Measurements from ENCODE around the gene DCAF6.
"Not testable (repeated sequence)": the region's sequence is repeated elsewhere in the genome, so short reads cannot be mapped to it uniquely, and the experiment has no call there.

Gene DCAF6

GRCh38 chr1:167924102-167924501, 12.4 kb upstream of the DCAF6 start:
- no peak for DNase-seq

- no peak for DNase-seq
Observed at GRCh38 chr1:167924543-167925231, 11.8 kb upstream of the DCAF6 start.

GRCh38 chr1:167926486-167926997, 9.9 kb upstream of the DCAF6 start:
- DNase-seq, result no peak

- no peak for DNase-seq
Observed at GRCh38 chr1:167927046-167927754, 9.3 kb upstream of the DCAF6 start.

- DNase-seq, result no peak
Observed at GRCh38 chr1:167928457-167928852, 8.0 kb upstream of the DCAF6 start.

GRCh38 chr1:167928919-167929318, 7.6 kb upstream of the DCAF6 start:
- not testable (repeated sequence) for DNase-seq

GRCh38 chr1:167929725-167930124, 6.8 kb upstream of the DCAF6 start:
- DNase-seq, result no peak

GRCh38 chr1:167933788-167934187, 2.7 kb upstream of the DCAF6 start:
- DNase-seq, result no peak

GRCh38 chr1:167934426-167935215, 1.9 kb upstream of the DCAF6 start:
- DNase-seq, result no peak

GRCh38 chr1:167935216-167936067, 1.0 kb upstream of the DCAF6 start:
- DNase-seq, result peak; percentile 15

- peak; percentile 85 for DNase-seq
Observed at GRCh38 chr1:167936930-167937708, 636 bp downstream of the DCAF6 start, which contains the start of gene MPC2. TSS of gene MPC2 (minus strand) at chr1:167937072. CDS start at chr1:167935841, 1,231 bp downstream.

GRCh38 chr1:167937709-167938010, 1.2 kb downstream of the DCAF6 start:
- DNase-seq, result no peak

GRCh38 chr1:167938080-167938636, 1.7 kb downstream of the DCAF6 start:
- no peak for DNase-seq

GRCh38 chr1:167940264-167940663, 3.8 kb downstream of the DCAF6 start:
- no peak for DNase-seq

- DNase-seq, result no peak
Observed at GRCh38 chr1:167943541-167943940, 7.1 kb downstream of the DCAF6 start.

- no peak for DNase-seq
Observed at GRCh38 chr1:167947733-167948132, 11.2 kb downstream of the DCAF6 start.

- DNase-seq, result no peak
Observed at GRCh38 chr1:167949785-167950184, 13.3 kb downstream of the DCAF6 start.

- DNase-seq, result no peak
Observed at GRCh38 chr1:167950569-167950968, 14.1 kb downstream of the DCAF6 start.

- DNase-seq, result peak; percentile 11
Observed at GRCh38 chr1:167955915-167956314, 19.4 kb downstream of the DCAF6 start.

GRCh38 chr1:167957710-167958109, 21.2 kb downstream of the DCAF6 start:
- DNase-seq, result no peak

- DNase-seq, result no peak
Observed at GRCh38 chr1:167964646-167965045, 28.2 kb downstream of the DCAF6 start.
